Stimulated activated CD4-positive, alpha-beta T cell treated with anti-CD3 and anti-CD28 coated beads, Interleukin-2, amount 100 ng/mL, for 48 hours (primary cell): Measurements from ENCODE around the gene UBXN2A.
A peak's percentile ranks its signal among the peaks of the same experiment; 100 is the strongest.

Experiments
- DNase-seq, 2 donors: peaks; one replicate each; pipeline ENCODE4 v3.0.0-alpha.2; 2020

Gene UBXN2A

DNA sequence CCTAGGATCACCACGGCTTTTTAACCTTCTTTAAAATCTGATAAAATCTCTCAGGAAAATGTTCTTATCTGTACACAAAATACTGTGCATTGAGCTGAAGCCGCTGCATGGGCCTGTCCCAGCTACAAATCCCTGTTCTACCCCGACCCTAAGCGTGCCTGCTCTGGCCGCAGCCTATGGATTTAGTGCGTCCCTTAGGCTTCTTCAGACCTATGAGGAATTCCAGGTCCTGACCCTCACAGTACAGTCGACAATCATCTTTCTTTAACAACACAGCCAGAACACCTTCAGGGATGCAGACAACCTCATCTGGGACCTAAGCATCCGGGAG lies 107.4 kb downstream of the UBXN2A start:
- no peak for DNase-seq

- DNase-seq = no peak
These were observed 108.7 kb downstream of the UBXN2A start for GRCh38 chr2:24048769-24049484.

DNA sequence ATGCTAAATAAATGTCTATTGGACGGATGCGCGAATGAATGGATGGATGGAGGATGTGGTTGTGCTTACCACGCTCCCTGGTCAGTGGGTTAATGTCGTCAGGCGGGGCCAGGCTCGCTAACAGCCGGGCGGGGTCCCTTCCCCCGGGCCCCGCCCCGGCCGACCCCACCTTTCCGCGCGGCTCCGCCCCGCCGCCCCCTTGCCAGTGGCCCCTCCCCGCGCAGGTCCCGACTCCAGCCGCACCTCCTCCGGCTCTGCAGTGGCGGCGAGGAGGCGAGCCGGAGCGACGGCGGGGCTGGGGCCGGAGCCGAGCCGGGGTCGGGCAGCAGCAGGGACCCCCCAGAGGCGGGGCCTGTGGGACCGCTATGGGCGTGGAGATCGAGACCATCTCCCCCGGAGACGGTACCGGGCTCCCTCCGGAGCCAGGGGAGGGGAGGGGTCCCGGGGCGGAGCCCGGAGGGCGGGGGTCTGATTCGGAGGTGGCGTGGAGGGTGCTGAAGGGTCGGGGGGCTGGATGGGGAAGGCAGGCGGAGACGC lies 109.3 kb downstream of the UBXN2A start, which contains the start of gene FKBP1B:
Gene FKBP1B (plus strand): TSS at position 257 of the 537 bp plus-strand sequence. CDS start 109 bp downstream, at position 366.
- peak; percentile 43 to 47 for DNase-seq

DNA sequence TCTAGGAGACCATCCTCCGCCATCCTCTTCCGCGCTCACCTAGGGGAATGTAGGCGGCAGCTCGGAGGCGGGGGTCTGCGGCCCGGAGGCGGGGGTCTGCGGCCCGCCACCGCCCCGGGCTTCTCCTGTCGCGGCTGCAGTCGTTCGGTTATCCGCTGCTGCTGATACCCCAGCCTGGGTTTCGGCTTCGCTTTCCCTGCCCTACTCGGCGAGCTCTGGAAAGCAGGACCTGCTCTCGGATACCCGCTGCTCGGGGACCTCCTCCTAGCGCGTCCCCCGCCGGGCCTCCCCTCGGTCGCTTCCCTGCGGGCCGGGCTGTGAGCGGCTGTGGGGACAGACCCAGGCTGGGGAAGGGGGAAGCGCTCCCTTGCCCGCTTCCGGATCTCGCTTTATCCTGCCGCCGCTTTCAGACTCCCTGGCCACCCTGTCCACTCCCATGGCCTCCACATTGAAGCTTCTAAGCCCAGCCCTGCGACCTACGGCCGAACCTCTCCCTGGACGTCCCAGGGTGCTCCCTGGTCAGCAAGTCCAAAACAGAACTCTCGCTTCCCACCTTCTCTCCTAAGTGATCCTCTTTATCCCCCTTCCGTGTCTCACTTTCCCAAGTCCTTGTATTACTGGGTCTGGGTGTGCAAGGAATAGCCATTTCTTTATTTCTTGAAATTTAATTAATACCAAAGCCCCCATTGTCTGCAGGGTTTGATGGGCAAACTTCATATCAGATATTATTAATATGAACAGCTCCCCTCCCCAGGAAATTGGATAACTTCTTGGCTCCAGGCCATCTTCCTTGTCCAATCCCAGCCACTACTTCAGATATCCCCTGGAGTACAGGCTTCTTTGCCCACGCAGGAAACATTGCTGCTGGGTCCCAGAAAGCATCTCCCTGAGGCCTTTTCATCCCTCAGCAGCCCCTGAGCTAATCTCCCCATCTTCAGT lies 110.0 kb downstream of the UBXN2A start:
- no peak for DNase-seq

- DNase-seq = no peak
These were observed 111.6 kb downstream of the UBXN2A start for GRCh38 chr2:24051833-24052232.

DNA sequence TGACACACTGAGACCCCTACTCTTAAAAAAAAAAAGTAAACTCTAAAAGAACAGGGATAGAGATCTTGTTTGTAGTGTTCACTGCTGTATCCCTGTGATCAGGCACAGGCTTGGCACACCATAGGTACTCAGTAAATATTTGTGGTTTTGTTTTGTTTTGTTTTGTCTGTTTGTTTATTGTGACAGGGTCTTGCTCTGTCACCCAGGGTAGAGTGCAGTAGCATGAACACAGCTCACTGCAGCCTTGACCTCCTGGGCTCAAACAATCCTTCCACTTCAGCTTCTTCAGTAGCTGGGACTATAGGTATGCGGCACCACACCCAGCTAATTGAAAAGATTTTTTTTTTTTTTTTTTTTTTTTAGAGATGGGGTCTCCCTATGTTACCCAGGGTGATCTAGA lies 112.7 kb downstream of the UBXN2A start:
- DNase-seq = no peak
